ENCODE data around the gene CDKL5.

The CDKL5 gene

GRCh38 chrX:18698737-18699650, 273.6 kb downstream of the CDKL5 start:
- DNase-seq (ENCODE audit: low read depth): no peak

GRCh38 chrX:18701621-18702361, 276.4 kb downstream of the CDKL5 start:
- DNase-seq (ENCODE audit: low read depth): no peak

- DNase-seq (ENCODE audit: low read depth): peak; percentile 16
Observed at GRCh38 chrX:18702362-18703195, 277.2 kb downstream of the CDKL5 start.

Data from fibroblast of the conjunctiva (primary cell).